Measurements from ENCODE around the gene ZNF592. TPM values are rescaled to one million over a fixed set of nuclear protein-coding genes. Genes with fewer than 3 reads are reported as not detected.
"Not testable (repeated sequence)": the region's sequence is repeated elsewhere in the genome, so short reads cannot be mapped to it uniquely, and the experiment has no call there.

The ZNF592 gene
- total and polyA plus RNA-seq, 9 of the 15 experiments (the other 6 are each of a cell fraction or from before 2014, with no cell fraction given): 0.88 to 23.8 (median 7.4) TPM

GRCh38 chr15:84751721-84752120 is 3.3 kb downstream of the ZNF592 start:
- peaks cover 90% of the 10 kb centered on the region for H3K79me2 ChIP-seq (ENCODE audit: control insufficient read depth, insufficient read depth, low read length)
- in situ Hi-C loops (cut with MboI); H4K20me1 ChIP-seq (replicated peaks; ENCODE audit: control insufficient read depth, insufficient read depth, low read length); BruUV-seq (replicated peaks); H3K27me3 ChIP-seq (ENCODE audit: control insufficient read depth in 2 of 2, insufficient read depth in 2 of 2, low read length in 2 of 2); CTCF ChIA-PET (ENCODE audit: low intra/inter-chr PET ratio); H3K4me2 ChIP-seq (ENCODE audit: insufficient read depth, low read length); H2AFZ ChIP-seq (ENCODE audit: low read depth, low read length); H3K27ac ChIP-seq (ENCODE audit: extremely low read depth, low read depth, low read length); H3K9ac ChIP-seq (ENCODE audit: insufficient read depth in 1 of 2, low read depth in 2 of 2, low read length in 2 of 2); ATAC-seq; DNase-seq (ENCODE audit: extremely low read depth in 1 of 4, low spot score in 3 of 4); H3K9me1 ChIP-seq (ENCODE audit: control insufficient read depth, insufficient read depth, low read length); H3K4me3 ChIP-seq; H3K9me3 ChIP-seq (replicated peaks; ENCODE audit: control insufficient read depth, insufficient read depth, low read depth, low read length); FAIRE-seq: not testable (repeated sequence)
- POLR2A ChIA-PET: interaction anchor here (0.7 to 1.1 kb wide), 7 partner anchors 9 to 83 kb away, joined by 3 to 5 read pairs (median 3); partner anchors contain the start of gene SEC11A
- H3K36me3 ChIP-seq (ENCODE audit: control insufficient read depth, insufficient read depth, low read length): peaks cover 17% of the 10 kb centered on the region; the same call in 2 of the 3 replicates
- 68% methylated on average over 5 of the region's 6 CpGs for whole genome bisulfite sequencing (ENCODE audit: insufficient coverage, low coverage, missing lambda C conversion rate)
- intact Hi-C loops (cut with micrococcal nuclease): loop anchor here (5.0 kb wide), 1 partner anchor 36 kb away; no protein-coding TSS in a partner anchor
- 0 out of 2 replicates have a peak, but pooled peaks have one; percentile 9 for TF ChIP-seq ZNF121 (CRISPR knock-in tag; conservative IDR thresholded peaks at IDR 0.05)
- H3K4me1 ChIP-seq (replicated peaks in 1 of 2; ENCODE audit: control insufficient read depth in 2 of 2, insufficient read depth in 2 of 2, low read length in 2 of 2): peaks cover 22 to 29% of the 10 kb centered on the region in 2 experiments; a peak in 4 of 5 replicates

GRCh38 chr15:84752195-84752594 is 3.8 kb downstream of the ZNF592 start:
- TSS peak; percentile 7 for BruUV-seq (replicated peaks)
- no peak for ATAC-seq
- DNase-seq (ENCODE audit: extremely low read depth in 1 of 4, low spot score in 3 of 4): no peak
- peaks cover 91% of the 10 kb centered on the region for H3K79me2 ChIP-seq (ENCODE audit: control insufficient read depth, insufficient read depth, low read length)
- no peak overlapping the region for H3K9ac ChIP-seq (ENCODE audit: insufficient read depth in 1 of 2, low read depth in 2 of 2, low read length in 2 of 2)
- H3K27me3 ChIP-seq (ENCODE audit: control insufficient read depth in 2 of 2, insufficient read depth in 2 of 2, low read length in 2 of 2): no peaks in the 10 kb centered on the region
- H3K9me1 ChIP-seq (ENCODE audit: control insufficient read depth, insufficient read depth, low read length): no peaks in the 10 kb centered on the region
- no peaks in the 10 kb centered on the region for H3K9me3 ChIP-seq (replicated peaks; ENCODE audit: control insufficient read depth, insufficient read depth, low read depth, low read length)
- peaks cover 17% of the 10 kb centered on the region; the same call in 2 of the 3 replicates for H3K36me3 ChIP-seq (ENCODE audit: control insufficient read depth, insufficient read depth, low read length)
- intact Hi-C loops (cut with micrococcal nuclease): loop anchor here (5.0 kb wide), 1 partner anchor 35 kb away; no protein-coding TSS in a partner anchor
- FAIRE-seq: peak; percentile 15
- CTCF ChIA-PET (ENCODE audit: low intra/inter-chr PET ratio): no interaction called here
- H3K4me1 ChIP-seq (replicated peaks in 1 of 2; ENCODE audit: control insufficient read depth in 2 of 2, insufficient read depth in 2 of 2, low read length in 2 of 2): peaks cover 19 to 26% of the 10 kb centered on the region in 2 experiments; a peak in 4 of 5 replicates
- H2AFZ ChIP-seq (ENCODE audit: low read depth, low read length): no peak overlapping the region
- no peak overlapping the region for H3K27ac ChIP-seq (ENCODE audit: extremely low read depth, low read depth, low read length)
- TF ChIP-seq BHLHE40 (IDR thresholded peaks at IDR 0.05; ENCODE audit: low read length) (no peak), ZNF778 (CRISPR knock-in tag; IDR thresholded peaks at IDR 0.05) (no peak), ZFP36 (IDR thresholded peaks at IDR 0.05; ENCODE audit: low read depth, low read length, partially characterized antibody) (peak; percentile 81)
- POLR2A ChIA-PET: interaction anchor here (0.8 to 1.1 kb wide), 6 partner anchors 8 to 38 kb away, joined by 3 to 5 read pairs (median 4); partner anchors contain the start of gene SEC11A
- H4K20me1 ChIP-seq (replicated peaks; ENCODE audit: control insufficient read depth, insufficient read depth, low read length): peaks cover 7% of the 10 kb centered on the region; the same call in 1 of the 2 replicates
- no peak overlapping the region for H3K4me2 ChIP-seq (ENCODE audit: insufficient read depth, low read length)
- no peak overlapping the region for H3K4me3 ChIP-seq
- WGBS (ENCODE audit: insufficient coverage, low coverage, missing lambda C conversion rate): 67% methylated on average over 1 of the region's 1 CpG
- in situ Hi-C loops (cut with MboI): no loop called here

Data from K562 (cell line).